ENCODE results near the gene AMBRA1. TPM values are rescaled to one million over a fixed set of nuclear protein-coding genes. Genes with fewer than 3 reads are reported as not detected.

AMBRA1 gene
- total and polyA plus RNA-seq, 4 donors = 21.3 to 29.6 (median 28.4) TPM

DNA sequence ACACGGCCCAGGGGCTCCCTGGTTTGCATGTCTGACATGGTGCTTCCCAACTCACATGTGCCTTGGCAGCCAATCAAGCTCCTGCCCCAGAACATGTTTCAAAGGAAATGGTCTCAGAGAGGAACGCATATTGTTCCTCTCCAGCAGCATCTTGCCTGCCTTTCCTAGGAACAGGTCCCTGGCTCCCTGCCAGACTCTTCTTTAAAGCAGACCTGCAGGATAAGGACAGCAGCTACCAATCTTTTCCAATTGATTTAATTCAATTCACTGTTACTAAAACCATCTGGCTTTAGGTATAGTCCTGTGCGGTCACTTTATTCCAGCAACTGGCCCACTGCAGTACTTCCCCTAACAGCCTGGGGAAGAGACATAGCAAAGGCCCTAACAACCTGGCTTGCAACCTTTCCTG, 79.9 kb downstream of the AMBRA1 start:
- Histone ChIP-seq H3K4me3 (ENCODE audit: low read depth, low read length) (no peak overlapping the region), H3K27ac (ENCODE audit: low read depth, low read length) (no peak overlapping the region), H3K4me1 (ENCODE audit: control insufficient read depth, insufficient read depth, low read length) (peaks cover 10% of the 10 kb centered on the region), H3K27me3 (ENCODE audit: control insufficient read depth, insufficient read depth, low read length) (no peaks in the 10 kb centered on the region), H3K9me3 (ENCODE audit: control insufficient read depth, insufficient read depth, low read length) (no peaks in the 10 kb centered on the region), H3K36me3 (ENCODE audit: control insufficient read depth, insufficient read depth, low read length) (no peaks in the 10 kb centered on the region)
- 14% methylated on average over 3 of the region's 3 CpGs for WGBS (ENCODE audit: insufficient coverage)
- peak in 4 of 6 donors; percentile 48 to 93 (median 76) for DNase-seq (ENCODE audit: low read depth in 4 of 6, low spot score in 6 of 6)

GRCh38 chr11:46512261-46512881, 81.5 kb downstream of the AMBRA1 start:
- H3K4me3 ChIP-seq (ENCODE audit: low read depth, low read length) = no peak overlapping the region
- 94% methylated on average over 2 of the region's 5 CpGs for WGBS (ENCODE audit: insufficient coverage)
- H3K4me1 ChIP-seq (ENCODE audit: control insufficient read depth, insufficient read depth, low read length) = peaks cover 10% of the 10 kb centered on the region
- peaks cover 5% of the 10 kb centered on the region for H3K36me3 ChIP-seq (ENCODE audit: control insufficient read depth, insufficient read depth, low read length)
- no peak for DNase-seq (ENCODE audit: low read depth in 4 of 6, low spot score in 6 of 6)
- no peak overlapping the region for H3K27ac ChIP-seq (ENCODE audit: low read depth, low read length)
- no peaks in the 10 kb centered on the region for H3K9me3 ChIP-seq (ENCODE audit: control insufficient read depth, insufficient read depth, low read length)
- no peaks in the 10 kb centered on the region for H3K27me3 ChIP-seq (ENCODE audit: control insufficient read depth, insufficient read depth, low read length)

DNA sequence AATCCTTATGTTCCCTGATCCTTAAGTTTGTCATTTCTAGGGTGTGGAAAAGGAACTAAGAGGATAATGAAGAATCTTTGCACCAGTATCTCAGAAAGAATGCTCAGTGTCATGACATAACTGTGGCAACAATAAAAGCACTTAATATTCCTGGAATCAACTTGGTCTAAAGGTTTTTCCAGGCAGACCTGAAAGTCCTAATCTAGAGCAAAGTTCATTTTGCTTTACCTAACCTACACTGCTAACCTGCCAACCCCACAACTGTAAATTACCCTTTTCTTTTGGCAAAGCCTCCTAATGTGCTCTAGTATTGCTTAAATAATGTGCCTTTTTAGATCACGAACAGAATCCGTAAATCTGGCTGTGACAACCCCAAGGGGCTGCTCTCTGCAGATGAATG, 82.5 kb downstream of the AMBRA1 start:
- Histone ChIP-seq H3K36me3 (ENCODE audit: control insufficient read depth, insufficient read depth, low read length) (peaks cover 5% of the 10 kb centered on the region), H3K4me3 (ENCODE audit: low read depth, low read length) (no peak overlapping the region), H3K27me3 (ENCODE audit: control insufficient read depth, insufficient read depth, low read length) (no peaks in the 10 kb centered on the region), H3K27ac (ENCODE audit: low read depth, low read length) (no peak overlapping the region), H3K9me3 (ENCODE audit: control insufficient read depth, insufficient read depth, low read length) (no peaks in the 10 kb centered on the region), H3K4me1 (ENCODE audit: control insufficient read depth, insufficient read depth, low read length) (peaks cover 14% of the 10 kb centered on the region)
- no peak for DNase-seq (ENCODE audit: low read depth in 4 of 6, low spot score in 6 of 6)
- WGBS (ENCODE audit: insufficient coverage) = no CpG with 5 or more reads among the region's 2 CpGs

GRCh38 chr11:46508360-46508759, 85.5 kb downstream of the AMBRA1 start:
- DNase-seq (ENCODE audit: low read depth in 4 of 6, low spot score in 6 of 6) = no peak
- no peaks in the 10 kb centered on the region for H3K9me3 ChIP-seq (ENCODE audit: control insufficient read depth, insufficient read depth, low read length)
- no peak overlapping the region for H3K27ac ChIP-seq (ENCODE audit: low read depth, low read length)
- H3K4me1 ChIP-seq (ENCODE audit: control insufficient read depth, insufficient read depth, low read length) = peaks cover 9% of the 10 kb centered on the region
- no peak overlapping the region for H3K4me3 ChIP-seq (ENCODE audit: low read depth, low read length)
- no CpG with 5 or more reads among the region's 1 CpG for WGBS (ENCODE audit: insufficient coverage)
- peaks cover 5% of the 10 kb centered on the region for H3K36me3 ChIP-seq (ENCODE audit: control insufficient read depth, insufficient read depth, low read length)
- no peaks in the 10 kb centered on the region for H3K27me3 ChIP-seq (ENCODE audit: control insufficient read depth, insufficient read depth, low read length)

GRCh38 chr11:46506483-46506791, 87.4 kb downstream of the AMBRA1 start:
- Histone ChIP-seq H3K27me3 (ENCODE audit: control insufficient read depth, insufficient read depth, low read length) (no peaks in the 10 kb centered on the region), H3K9me3 (ENCODE audit: control insufficient read depth, insufficient read depth, low read length) (no peaks in the 10 kb centered on the region), H3K36me3 (ENCODE audit: control insufficient read depth, insufficient read depth, low read length) (peaks cover 5% of the 10 kb centered on the region), H3K27ac (ENCODE audit: low read depth, low read length) (no peak overlapping the region), H3K4me3 (ENCODE audit: low read depth, low read length) (no peak overlapping the region), H3K4me1 (ENCODE audit: control insufficient read depth, insufficient read depth, low read length) (peaks cover 9% of the 10 kb centered on the region)
- whole genome bisulfite sequencing (ENCODE audit: insufficient coverage) = 71% methylated on average over 1 of the region's 2 CpGs
- no peak for DNase-seq (ENCODE audit: low read depth in 4 of 6, low spot score in 6 of 6)

GRCh38 chr11:46505741-46506482, 87.9 kb downstream of the AMBRA1 start:
- Histone ChIP-seq H3K27me3 (ENCODE audit: control insufficient read depth, insufficient read depth, low read length) (no peaks in the 10 kb centered on the region), H3K36me3 (ENCODE audit: control insufficient read depth, insufficient read depth, low read length) (peaks cover 5% of the 10 kb centered on the region), H3K4me3 (ENCODE audit: low read depth, low read length) (no peak overlapping the region), H3K9me3 (ENCODE audit: control insufficient read depth, insufficient read depth, low read length) (no peaks in the 10 kb centered on the region), H3K27ac (ENCODE audit: low read depth, low read length) (no peak overlapping the region), H3K4me1 (ENCODE audit: control insufficient read depth, insufficient read depth, low read length) (peaks cover 9% of the 10 kb centered on the region)
- 76% methylated on average over 5 of the region's 6 CpGs for WGBS (ENCODE audit: insufficient coverage)
- DNase-seq (ENCODE audit: low read depth in 4 of 6, low spot score in 6 of 6) = peak in 2 of 6 donors; percentile 44 to 48

DNA sequence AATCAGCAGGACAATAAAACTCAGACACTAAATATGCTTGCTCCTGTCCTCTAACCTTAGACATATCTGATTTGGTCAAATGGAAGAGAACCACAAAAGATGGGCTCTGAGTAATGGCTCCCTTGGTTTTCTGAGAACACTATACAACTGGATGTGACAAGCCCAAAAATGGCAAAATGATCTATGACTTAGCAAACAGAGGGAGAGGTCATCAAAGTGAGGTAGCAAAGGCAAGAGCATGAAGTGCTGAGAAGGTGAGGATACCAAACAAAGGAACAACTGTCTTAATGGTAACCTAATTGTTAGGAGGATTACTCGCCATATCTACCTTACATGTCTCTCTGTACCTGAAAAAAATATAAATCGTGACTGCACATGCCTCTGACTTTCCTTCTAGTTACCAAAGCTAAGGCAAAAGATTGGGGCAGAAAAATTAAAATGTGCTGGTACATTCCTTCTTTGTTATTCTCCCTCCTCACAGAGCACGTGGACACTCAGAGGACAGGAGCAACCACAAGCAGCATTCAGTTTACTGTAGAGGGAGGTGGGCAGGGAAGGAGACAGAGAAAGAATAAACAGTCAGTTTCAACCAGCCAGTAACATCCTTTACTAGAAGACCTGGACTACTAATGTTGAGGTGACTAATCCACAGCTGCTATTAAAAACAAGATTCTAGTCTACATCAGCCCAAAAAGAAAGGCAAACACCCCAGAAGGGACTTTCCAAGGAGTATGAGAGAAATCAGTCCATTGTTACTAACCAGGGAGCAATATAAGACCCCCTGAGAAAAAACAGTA, 88.8 kb downstream of the AMBRA1 start:
- Histone ChIP-seq H3K36me3 (ENCODE audit: control insufficient read depth, insufficient read depth, low read length) (peaks cover 5% of the 10 kb centered on the region), H3K4me1 (ENCODE audit: control insufficient read depth, insufficient read depth, low read length) (peaks cover 9% of the 10 kb centered on the region), H3K4me3 (ENCODE audit: low read depth, low read length) (no peak overlapping the region), H3K27me3 (ENCODE audit: control insufficient read depth, insufficient read depth, low read length) (no peaks in the 10 kb centered on the region), H3K27ac (ENCODE audit: low read depth, low read length) (no peak overlapping the region), H3K9me3 (ENCODE audit: control insufficient read depth, insufficient read depth, low read length) (no peaks in the 10 kb centered on the region)
- WGBS (ENCODE audit: insufficient coverage) = no CpG with 5 or more reads among the region's 3 CpGs
- DNase-seq (ENCODE audit: low read depth in 4 of 6, low spot score in 6 of 6) = no peak

DNA sequence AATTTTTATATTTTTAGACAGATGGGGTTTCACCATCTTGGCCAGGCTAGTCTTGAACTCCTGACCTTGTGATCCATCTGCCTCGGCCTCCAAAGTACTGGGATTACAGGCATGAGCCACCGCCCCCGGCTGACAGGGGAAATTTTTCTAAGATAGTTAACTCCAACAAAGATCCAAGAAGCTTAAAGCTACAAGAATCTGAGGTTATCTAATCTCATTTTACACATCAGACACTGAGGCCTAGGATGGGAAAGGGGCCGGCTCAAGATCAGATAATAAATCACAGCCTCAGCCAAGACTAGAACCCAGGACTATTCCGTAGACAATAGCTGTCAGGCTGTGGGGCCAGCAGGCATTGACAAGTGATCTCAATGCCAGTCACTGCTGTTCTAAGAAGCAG, 94.0 kb downstream of the AMBRA1 start:
- H3K4me3 ChIP-seq (ENCODE audit: low read depth, low read length) = no peak overlapping the region
- no peaks in the 10 kb centered on the region for H3K27me3 ChIP-seq (ENCODE audit: control insufficient read depth, insufficient read depth, low read length)
- H3K27ac ChIP-seq (ENCODE audit: low read depth, low read length) = no peak overlapping the region
- no peaks in the 10 kb centered on the region for H3K36me3 ChIP-seq (ENCODE audit: control insufficient read depth, insufficient read depth, low read length)
- no peaks in the 10 kb centered on the region for H3K9me3 ChIP-seq (ENCODE audit: control insufficient read depth, insufficient read depth, low read length)
- H3K4me1 ChIP-seq (ENCODE audit: control insufficient read depth, insufficient read depth, low read length) = no peaks in the 10 kb centered on the region
- WGBS (ENCODE audit: insufficient coverage) = 78% methylated on average over 3 of the region's 5 CpGs
- no peak for DNase-seq (ENCODE audit: low read depth in 4 of 6, low spot score in 6 of 6)

DNA sequence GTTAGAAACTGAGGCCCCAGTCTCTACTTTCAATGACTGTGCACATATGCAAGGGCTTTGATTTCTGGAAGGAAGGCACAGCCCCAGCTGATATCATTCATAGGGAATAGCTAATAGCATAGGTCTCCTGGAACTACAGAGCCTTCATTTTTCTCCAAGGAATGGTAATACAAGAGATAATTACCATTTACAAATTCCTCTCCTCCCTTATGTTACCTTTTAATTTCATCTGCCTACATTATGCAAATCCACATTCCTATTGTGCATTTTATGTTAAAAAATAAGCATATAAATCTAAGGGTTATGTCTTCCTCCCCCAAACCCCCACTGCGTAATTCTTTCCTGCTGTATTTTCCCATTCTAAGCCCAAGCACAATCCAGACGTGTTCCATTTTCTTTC, 94.9 kb downstream of the AMBRA1 start:
- Histone ChIP-seq H3K4me3 (ENCODE audit: low read depth, low read length) (no peak overlapping the region), H3K27ac (ENCODE audit: low read depth, low read length) (no peak overlapping the region)

More for the DNA sequence above, 94.9 kb downstream of the AMBRA1 start:
- Histone ChIP-seq H3K27me3 (ENCODE audit: control insufficient read depth, insufficient read depth, low read length) (no peaks in the 10 kb centered on the region), H3K9me3 (ENCODE audit: control insufficient read depth, insufficient read depth, low read length) (no peaks in the 10 kb centered on the region), H3K4me1 (ENCODE audit: control insufficient read depth, insufficient read depth, low read length) (peaks cover under 1% of the 10 kb centered on the region), H3K36me3 (ENCODE audit: control insufficient read depth, insufficient read depth, low read length) (peaks cover 1% of the 10 kb centered on the region)
- no CpG with 5 or more reads among the region's 2 CpGs for WGBS (ENCODE audit: insufficient coverage)
- peak in 1 of 6 donors; percentile 86 for DNase-seq (ENCODE audit: low read depth in 4 of 6, low spot score in 6 of 6)

Data from spinal cord (tissue), 10 donors.